Neural cell (in vitro differentiated cells): ENCODE measurements around the gene ZNF207. TPM values are rescaled to one million over a fixed set of nuclear protein-coding genes. Genes with fewer than 3 reads are reported as not detected.

Experiments
- H2AFZ ChIP-seq: fragments of 200-600, 300-800 bp; sonication (generic), shearing (Covaris generic); 2 replicates; pipeline ENCODE4 v1.6.0; 2014; ENCODE audit warnings: low read depth, mild to moderate bottlenecking, antibody characterized with exemption, low read length, moderate library complexity
- H3F3A ChIP-seq: fragments of 200-600 bp; shearing (Covaris generic); 2 replicates; pipeline ENCODE4 v1.6.1; 2016; ENCODE audit warnings: mild to moderate bottlenecking, moderate library complexity, mixed read lengths, antibody characterized with exemption, low read length; ENCODE audit not compliant: insufficient read depth, poor library complexity, severe bottlenecking
- H3K27ac ChIP-seq: fragments of 200-600, 300-800 bp; sonication (generic), shearing (Covaris generic); 2 replicates; pipeline ENCODE4 v1.5.1; 2014; ENCODE audit warnings: mild to moderate bottlenecking, low read length, moderate library complexity
- H3K27me3 ChIP-seq: fragments of 300-800, 200-600 bp; sonication (generic), shearing (Covaris generic); 2 replicates; pipeline ENCODE4 v1.6.0; 2014; ENCODE audit warnings: mild to moderate bottlenecking, low read depth, low read length, moderate library complexity; ENCODE audit not compliant: insufficient read depth
- H3K36me3 ChIP-seq: fragments of 300-800, 200-600 bp; sonication (generic), shearing (Covaris generic); 2 replicates; pipeline ENCODE4 v1.5.1; 2014; ENCODE audit warnings: mild to moderate bottlenecking, antibody characterized with exemption, low read length, moderate library complexity; ENCODE audit not compliant: insufficient read depth
- H3K4me2 ChIP-seq: fragments of 300-800, 200-600 bp; sonication (generic), shearing (Covaris generic); 2 replicates; pipeline ENCODE4 v1.6.0; 2014; ENCODE audit warnings: mild to moderate bottlenecking, low read length
- H3K4me3 ChIP-seq: fragments of 300-800, 200-600 bp; sonication (generic), shearing (Covaris generic); 2 replicates; pipeline ENCODE4 v1.5.1; 2014; ENCODE audit warnings: mild to moderate bottlenecking, low read length, moderate library complexity
- H3K79me2 ChIP-seq: fragments of 200-600 bp; shearing (Covaris generic); replicated peaks from 2 replicates; pipeline ENCODE4 v1.6.0; 2014; ENCODE audit warnings: mild to moderate bottlenecking, low read length, moderate library complexity; ENCODE audit not compliant: insufficient read depth
- H3K9ac ChIP-seq: fragments of 300-800, 200-600 bp; sonication (generic), shearing (Covaris generic); 2 replicates; pipeline ENCODE4 v1.6.1; 2016; ENCODE audit warnings: mild to moderate bottlenecking, low read length, mixed read lengths
- H3K9me2 ChIP-seq: fragments of 200-600 bp; shearing (Covaris generic); 2 replicates; pipeline ENCODE4 v1.6.1; 2016; ENCODE audit warnings: mild to moderate bottlenecking, low read length, mixed read lengths; ENCODE audit not compliant: insufficient read depth
- H3K9me3 ChIP-seq: fragments of 200-600, 300-800 bp; sonication (generic), shearing (Covaris generic); 2 replicates; pipeline ENCODE4 v1.6.1; 2016; ENCODE audit warnings: mild to moderate bottlenecking, mixed run types, low read length, moderate library complexity, mixed read lengths
- H4K20me1 ChIP-seq: fragments of 200-600 bp; shearing (Covaris generic); 2 replicates; pipeline ENCODE4 v1.6.1; 2016; ENCODE audit warnings: mild to moderate bottlenecking, mixed run types; ENCODE audit not compliant: insufficient read depth
- CTCF ChIP-seq: fragments of 450-650 bp; IDR thresholded peaks from 2 replicates; pipeline ENCODE4 v1.5.1; 2014; ENCODE audit warnings: antibody characterized with exemption, mild to moderate bottlenecking, moderate library complexity; ENCODE audit not compliant: poor library complexity, severe bottlenecking
- EP300 ChIP-seq: fragments of 450-650 bp; conservative IDR thresholded peaks from 2 replicates; pipeline ENCODE4 v1.6.1; 2014; ENCODE audit warnings: antibody characterized with exemption, mild to moderate bottlenecking, moderate library complexity; ENCODE audit not compliant: poor library complexity, severe bottlenecking
- EZH2 ChIP-seq: fragments of 200-600, 300-800 bp; shearing (Covaris generic), sonication (generic); IDR thresholded peaks from 2 replicates; pipeline ENCODE4 v1.6.1; 2014; ENCODE audit warnings: antibody characterized with exemption, low read length, borderline replicate concordance, mild to moderate bottlenecking; ENCODE audit not compliant: insufficient read depth, poor library complexity, severe bottlenecking
- MXI1 ChIP-seq: fragments of 450-650 bp; conservative IDR thresholded peaks from 2 replicates; pipeline ENCODE4 v1.6.1; 2014; ENCODE audit warnings: antibody characterized with exemption, mild to moderate bottlenecking; ENCODE audit not compliant: poor library complexity, severe bottlenecking
- POLR2AphosphoS5 ChIP-seq: IDR thresholded peaks from 2 replicates; pipeline ENCODE4 v1.6.1; 2012
- RAD21 ChIP-seq: fragments of 450-650 bp; conservative IDR thresholded peaks from 2 replicates; pipeline ENCODE4 v1.6.1; 2014; ENCODE audit warnings: antibody characterized with exemption, mild to moderate bottlenecking, moderate library complexity
- REST ChIP-seq: IDR thresholded peaks from 2 replicates; pipeline ENCODE4 v1.6.1; 2012; ENCODE audit warnings: borderline replicate concordance
- SMC3 ChIP-seq: fragments of 450-650 bp; conservative IDR thresholded peaks from 2 replicates; pipeline ENCODE4 v1.6.1; 2014; ENCODE audit warnings: antibody characterized with exemption, mild to moderate bottlenecking, moderate library complexity; ENCODE audit not compliant: poor library complexity
- TAF1 ChIP-seq: IDR thresholded peaks from 2 replicates; pipeline ENCODE4 v1.6.1; 2012; ENCODE audit warnings: low read depth
- polyA plus RNA-seq: library from polyadenylated mRNA; depleted of rRNA; stranded (reverse); fragments of >200 nt; gene quantifications from 2 replicates; pipeline ENCODE4 v1.2.3, GENCODE V29; 2014

The ZNF207 gene
- polyA plus RNA-seq, 1 donor from 2014 or later, result 188 TPM

GRCh38 chr17:32356750-32357149, 6.8 kb downstream of the ZNF207 start:
- H3K9me2 ChIP-seq, result no peaks in the 10 kb centered on the region
- H3K4me2 ChIP-seq, result no peak overlapping the region
- no peak for TF ChIP-seq POLR2AphosphoS5
- TF ChIP-seq CTCF, result no peak
- TF ChIP-seq RAD21, result no peak
- no peak for TF ChIP-seq SMC3
- TF ChIP-seq REST, result no peak
- no peak for TF ChIP-seq EZH2
- no peak for TF ChIP-seq EP300
- no peak overlapping the region for H3K4me3 ChIP-seq
- H3K27ac ChIP-seq, result no peak overlapping the region
- H3K79me2 ChIP-seq, result peaks cover 67% of the 10 kb centered on the region
- H3K9ac ChIP-seq, result no peak overlapping the region
- H4K20me1 ChIP-seq, result peaks cover 8% of the 10 kb centered on the region
- H3K27me3 ChIP-seq, result no peaks in the 10 kb centered on the region
- H3F3A ChIP-seq, result no peaks in the 10 kb centered on the region
- H3K9me3 ChIP-seq, result no peaks in the 10 kb centered on the region
- H2AFZ ChIP-seq, result no peak overlapping the region
- peaks cover 11% of the 10 kb centered on the region for H3K36me3 ChIP-seq

- Histone ChIP-seq H3K27ac (no peak overlapping the region), H3K9me2 (no peaks in the 10 kb centered on the region), H3K9ac (no peak overlapping the region), H4K20me1 (peaks cover 8% of the 10 kb centered on the region), H2AFZ (no peak overlapping the region), H3K36me3 (peaks cover 11% of the 10 kb centered on the region), H3K4me3 (no peak overlapping the region), H3K4me2 (no peak overlapping the region), H3K27me3 (no peaks in the 10 kb centered on the region), H3F3A (no peaks in the 10 kb centered on the region), H3K9me3 (no peaks in the 10 kb centered on the region), H3K79me2 (peaks cover 59% of the 10 kb centered on the region)
- no peak for TF ChIP-seq RAD21
- TF ChIP-seq SMC3, result no peak
- TF ChIP-seq MXI1, result no peak
These were observed 7.7 kb downstream of the ZNF207 start for GRCh38 chr17:32357615-32358014.

GRCh38 chr17:32361270-32361669, 11.3 kb downstream of the ZNF207 start:
- no peaks in the 10 kb centered on the region for H3K27me3 ChIP-seq
- no peaks in the 10 kb centered on the region for H3K9me3 ChIP-seq
- TF ChIP-seq REST, result no peak
- no peak for TF ChIP-seq RAD21
- no peak for TF ChIP-seq POLR2AphosphoS5
- TF ChIP-seq EP300, result no peak
- no peak for TF ChIP-seq EZH2
- TF ChIP-seq TAF1, result no peak
- TF ChIP-seq CTCF, result no peak
- no peak for TF ChIP-seq MXI1
- no peak for TF ChIP-seq SMC3
- H3K9me2 ChIP-seq, result no peaks in the 10 kb centered on the region
- no peak overlapping the region for H3K9ac ChIP-seq
- peaks cover 3% of the 10 kb centered on the region for H4K20me1 ChIP-seq
- no peak overlapping the region for H2AFZ ChIP-seq
- peaks cover 11% of the 10 kb centered on the region for H3K36me3 ChIP-seq
- no peak overlapping the region for H3K27ac ChIP-seq
- no peak overlapping the region for H3K4me3 ChIP-seq
- no peaks in the 10 kb centered on the region for H3F3A ChIP-seq
- H3K4me2 ChIP-seq, result no peak overlapping the region
- H3K79me2 ChIP-seq, result peaks cover 24% of the 10 kb centered on the region
